ENCODE measurements around the gene IRX2.

GRCh38 chr5:2750758-2751464 lies 566 bp downstream of the IRX2 start:
- TF ChIP-seq CTCF (IDR thresholded peaks at IDR 0.05) (no peak), POLR2AphosphoS5 (IDR thresholded peaks at IDR 0.05) (no peak), POLR2A (IDR thresholded peaks at IDR 0.05) (no peak)

Data from suprapubic skin (tissue), 4 donors.